ENCODE data around the gene TAF1D.
"Not testable (repeated sequence)": the region's sequence is repeated elsewhere in the genome, so short reads cannot be mapped to it uniquely, and the experiment has no call there.

The TAF1D gene, protein sequence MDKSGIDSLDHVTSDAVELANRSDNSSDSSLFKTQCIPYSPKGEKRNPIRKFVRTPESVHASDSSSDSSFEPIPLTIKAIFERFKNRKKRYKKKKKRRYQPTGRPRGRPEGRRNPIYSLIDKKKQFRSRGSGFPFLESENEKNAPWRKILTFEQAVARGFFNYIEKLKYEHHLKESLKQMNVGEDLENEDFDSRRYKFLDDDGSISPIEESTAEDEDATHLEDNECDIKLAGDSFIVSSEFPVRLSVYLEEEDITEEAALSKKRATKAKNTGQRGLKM

DNA sequence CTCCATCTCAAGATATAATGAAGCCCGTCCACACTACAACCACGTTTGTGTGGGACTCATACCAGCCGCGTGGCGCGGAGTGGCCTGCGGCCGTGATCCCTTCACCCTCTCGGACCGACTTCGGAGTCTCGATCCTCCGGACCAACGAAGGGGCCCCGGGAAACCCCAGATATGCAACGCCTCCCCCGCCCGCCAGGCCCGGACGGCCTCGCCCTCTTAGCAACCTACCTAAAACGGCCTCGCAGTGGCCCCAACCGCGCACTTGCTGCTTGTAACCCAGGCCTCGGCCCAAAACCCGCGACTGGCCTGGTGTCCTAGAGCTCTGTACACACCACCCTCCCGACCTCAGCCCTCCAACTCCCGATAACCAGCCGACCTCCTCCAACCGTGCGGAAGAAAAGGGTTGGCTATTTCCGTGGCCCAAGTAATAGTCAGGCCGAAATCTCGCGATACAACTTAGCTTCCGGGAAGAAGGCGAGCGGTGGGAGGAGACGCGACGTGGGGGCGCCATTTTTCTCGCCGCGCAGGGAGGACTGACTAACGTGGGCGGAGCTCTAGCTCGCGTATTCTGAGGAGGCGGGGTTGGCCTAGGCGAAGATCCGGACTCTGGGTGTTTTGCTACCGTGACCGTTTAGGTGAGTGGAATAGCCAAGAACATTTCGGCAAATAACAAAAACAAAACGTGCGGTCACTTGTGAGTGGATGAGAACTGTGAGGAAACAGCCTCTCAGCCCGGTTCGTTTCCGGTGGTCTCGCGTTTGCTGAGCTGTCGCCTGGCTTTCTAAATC is at the start of gene TAF1D, which contains the start of gene C11orf54:
TSS of gene TAF1D (minus strand) at position 402 of the 788 bp plus-strand sequence. CDS start 2,191 bp downstream, outside the sequence.
TSS of gene C11orf54 (plus strand) at position 579 of the 788 bp plus-strand sequence. CDS start 5,722 bp downstream, outside the sequence.
- DNase-seq (ENCODE audit: low read depth in 2 of 2): peak; percentile 88 to 91

- no peak for DNase-seq (ENCODE audit: low read depth in 2 of 2)
These were observed 43.7 kb upstream of the TAF1D start for GRCh38 chr11:93784935-93785360.

DNA sequence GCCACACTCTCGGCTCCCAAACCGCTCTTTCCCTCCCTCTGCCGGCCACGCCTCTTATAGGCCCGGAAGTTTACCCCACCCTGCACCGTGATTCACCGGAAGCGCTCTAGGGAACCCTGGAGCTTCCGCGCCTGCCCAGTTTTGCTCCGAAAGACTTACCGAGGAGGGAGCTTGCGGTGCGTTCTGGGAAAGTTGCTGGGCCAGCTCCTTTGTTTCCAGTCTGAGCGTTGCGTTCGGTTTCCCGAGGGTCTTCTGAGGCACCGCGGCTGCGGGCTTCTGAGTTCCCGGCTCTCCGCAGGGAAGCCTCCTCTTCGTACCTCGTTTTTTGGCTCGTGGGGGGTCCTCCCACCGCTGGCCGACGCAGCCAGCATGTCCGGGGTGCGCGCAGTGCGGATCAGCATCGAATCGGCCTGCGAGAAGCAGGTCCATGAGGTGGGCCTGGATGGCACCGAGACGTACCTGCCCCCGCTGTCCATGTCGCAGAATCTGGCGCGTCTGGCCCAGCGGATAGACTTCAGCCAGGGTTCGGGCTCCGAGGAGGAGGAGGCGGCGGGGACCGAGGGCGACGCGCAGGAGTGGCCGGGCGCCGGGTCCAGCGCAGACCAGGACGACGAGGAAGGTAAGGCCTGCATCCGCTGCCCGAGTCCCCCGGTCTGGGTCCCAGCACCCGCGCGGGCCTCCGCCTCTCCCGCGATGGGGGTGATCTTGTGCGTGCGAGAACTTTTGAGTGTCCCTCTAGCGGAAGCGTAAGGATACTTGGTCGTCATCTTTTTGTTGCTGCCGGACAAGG is 43.0 kb upstream of the TAF1D start, which contains the start of gene MED17:
TSS of gene MED17 (plus strand) at position 138 of the 790 bp plus-strand sequence. CDS start at position 370, 232 bp downstream.
- peak; percentile 71 to 80 for DNase-seq (ENCODE audit: low read depth in 2 of 2)

DNA sequence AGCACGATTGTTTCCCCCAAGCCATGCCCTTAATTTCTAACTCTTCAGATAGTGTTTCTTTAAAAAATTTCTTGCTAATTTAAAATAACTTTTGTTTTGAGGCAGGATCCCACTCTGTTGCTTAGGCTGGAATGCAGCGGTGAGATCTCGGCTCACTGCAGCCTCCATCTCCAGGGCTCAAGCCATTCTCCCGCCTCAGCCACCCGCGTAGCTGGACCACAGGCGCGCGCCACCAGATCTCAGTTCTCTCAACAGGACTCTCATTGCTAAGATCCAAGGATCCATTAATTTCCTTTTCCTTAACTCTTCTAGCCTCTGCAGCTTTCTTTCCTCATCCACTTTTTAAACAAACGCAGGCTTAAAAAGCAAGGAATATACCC is 42.5 kb upstream of the TAF1D start:
- DNase-seq (ENCODE audit: low read depth in 2 of 2): no peak

DNA sequence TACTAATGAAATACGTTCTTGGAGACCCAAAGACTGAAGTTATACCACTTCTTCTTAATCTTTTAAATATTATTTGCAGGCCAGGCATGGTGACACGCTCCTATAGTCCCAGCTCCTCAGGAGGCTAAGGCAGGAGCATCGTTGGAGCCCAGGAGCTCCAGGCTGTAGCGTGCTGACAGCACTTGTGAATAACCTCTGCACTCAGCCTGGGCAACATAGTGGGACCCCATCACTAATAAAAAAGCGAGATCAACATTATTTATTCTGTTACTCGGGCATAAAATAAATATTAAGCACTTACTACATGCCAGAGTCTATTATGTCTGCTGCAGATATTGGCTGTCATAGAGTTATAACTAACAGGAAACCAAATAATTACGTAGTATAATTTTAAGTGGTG is 42.1 kb upstream of the TAF1D start:
- no peak for DNase-seq (ENCODE audit: low read depth in 2 of 2)

- no peak for DNase-seq (ENCODE audit: low read depth in 2 of 2)
These were observed 34.0 kb upstream of the TAF1D start for GRCh38 chr11:93775289-93775688.

DNA sequence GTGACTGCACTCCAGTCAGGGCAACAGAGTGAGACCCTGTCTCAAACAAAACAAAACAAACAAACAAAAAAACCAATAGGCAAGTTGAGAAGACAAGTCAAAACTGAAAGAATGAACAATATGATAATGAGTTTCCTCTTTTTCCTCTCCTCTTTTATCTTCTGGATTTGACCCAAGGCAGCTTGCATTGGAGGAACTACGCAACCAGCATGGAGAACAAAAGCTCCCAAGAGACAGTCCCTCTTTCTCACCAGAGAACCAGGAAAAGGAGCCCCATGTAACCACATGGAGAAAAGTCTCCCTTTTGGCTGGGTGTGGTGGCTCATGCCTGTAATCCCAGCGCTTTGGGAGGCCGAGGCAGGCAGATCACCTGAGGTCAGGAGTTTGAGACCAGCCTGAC is 33.3 kb upstream of the TAF1D start:
- not testable (repeated sequence) for DNase-seq (ENCODE audit: low read depth in 2 of 2)

GRCh38 chr11:93773601-93774200 is 32.4 kb upstream of the TAF1D start:
- no peak for DNase-seq (ENCODE audit: low read depth in 2 of 2)

DNA sequence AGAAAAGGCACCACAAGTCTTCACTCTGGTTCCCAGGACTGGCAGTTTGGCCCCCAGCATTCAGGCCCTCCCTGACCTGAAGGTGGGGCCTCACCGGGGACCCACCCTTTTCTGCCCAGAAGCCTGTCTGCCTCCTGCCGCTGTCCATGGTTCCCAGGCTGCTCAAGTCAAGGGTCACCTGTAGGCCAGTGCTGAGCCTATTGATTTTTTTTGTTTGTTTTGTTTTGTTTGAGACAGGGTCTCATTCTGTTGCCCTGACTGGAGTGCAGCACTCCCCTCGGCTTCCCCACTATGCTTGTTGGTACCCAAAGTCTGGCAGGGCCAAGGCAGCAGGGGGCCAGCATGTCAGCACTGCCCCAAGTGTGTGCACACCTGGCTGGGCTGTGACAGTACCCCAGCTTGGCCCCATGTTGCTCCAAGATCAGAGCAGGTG is 31.8 kb upstream of the TAF1D start:
- no peak for DNase-seq (ENCODE audit: low read depth in 2 of 2)

- no peak for DNase-seq (ENCODE audit: low read depth in 2 of 2)
These were observed 30.8 kb upstream of the TAF1D start for GRCh38 chr11:93772123-93772522.

DNA sequence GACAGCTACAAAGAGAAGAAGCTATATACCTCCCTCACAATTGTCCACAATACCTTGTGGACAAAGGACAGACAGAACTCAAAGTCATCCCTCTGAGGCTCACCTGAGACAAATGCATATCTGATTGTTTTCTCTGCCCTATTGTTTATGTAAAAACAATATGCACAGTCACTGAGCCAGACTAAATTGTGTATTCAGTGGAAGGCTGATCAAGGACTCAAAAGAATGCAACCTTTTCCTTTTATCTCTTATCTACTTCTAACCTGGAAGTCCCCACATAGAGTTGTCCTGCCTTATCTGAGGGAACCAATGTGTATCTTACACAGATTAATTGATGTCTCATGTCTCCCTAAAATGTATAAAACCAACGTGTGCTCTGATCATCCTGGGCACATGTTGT is 28.9 kb upstream of the TAF1D start:
- no peak for DNase-seq (ENCODE audit: low read depth in 2 of 2)

DNA sequence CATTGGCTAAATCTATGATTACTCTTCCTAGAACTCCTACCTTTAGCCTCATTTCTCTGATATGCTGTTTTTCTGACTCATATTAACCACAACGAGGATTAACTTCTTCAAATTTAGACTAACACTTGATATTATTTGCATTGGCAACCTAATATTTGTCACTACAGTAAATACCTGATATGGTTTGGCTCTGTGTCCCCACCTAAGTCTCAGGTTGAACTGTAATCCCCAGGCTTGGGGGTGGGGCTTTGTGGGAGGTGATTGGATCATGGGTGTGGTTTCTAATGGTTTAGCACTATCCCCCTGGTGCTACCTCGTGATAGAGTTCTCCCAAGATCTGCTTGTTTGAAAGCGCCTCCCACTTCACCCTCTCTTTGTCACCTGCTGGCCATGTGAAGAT is 25.7 kb upstream of the TAF1D start:
- no peak for DNase-seq (ENCODE audit: low read depth in 2 of 2)

- DNase-seq (ENCODE audit: low read depth in 2 of 2): no peak
These were observed 25.2 kb upstream of the TAF1D start for GRCh38 chr11:93766504-93766903.

- no peak for DNase-seq (ENCODE audit: low read depth in 2 of 2)
These were observed 24.3 kb upstream of the TAF1D start for GRCh38 chr11:93765551-93765950.

DNA sequence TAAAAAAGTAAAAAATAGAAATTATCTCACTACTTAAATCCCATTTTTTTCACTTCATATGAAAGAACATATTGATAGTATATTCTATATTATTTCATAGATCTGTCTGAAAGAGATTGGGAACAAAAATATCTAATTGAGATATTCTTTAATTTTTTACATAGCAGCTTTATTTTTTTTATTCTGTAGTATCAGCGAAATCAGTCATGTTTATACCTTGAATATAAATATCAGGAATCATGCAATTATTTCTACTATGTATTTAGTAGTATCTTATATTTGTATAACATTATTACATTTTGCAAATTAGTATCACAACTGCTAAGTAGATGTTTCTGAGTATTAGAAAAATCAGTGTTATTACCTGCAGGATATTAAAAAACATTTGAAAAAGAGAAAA is 20.6 kb upstream of the TAF1D start:
- DNase-seq (ENCODE audit: low read depth in 2 of 2): no peak

DNA sequence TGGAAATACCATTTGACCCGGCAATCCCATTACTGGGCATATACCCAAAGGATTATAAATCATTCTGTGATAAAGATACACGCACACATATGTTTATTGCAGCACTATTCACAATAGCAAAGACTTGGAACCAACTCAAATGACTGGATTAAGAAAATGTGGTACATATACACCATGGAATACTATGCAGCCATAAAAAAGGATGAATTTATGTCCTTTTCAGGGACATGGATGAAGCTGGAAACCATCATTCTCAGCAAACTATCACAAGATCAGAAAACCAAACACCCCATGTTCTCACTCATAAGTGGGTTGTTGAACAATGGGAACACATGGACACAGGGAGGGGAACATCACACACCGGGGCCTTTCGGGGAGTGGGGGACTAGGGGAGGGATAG is 17.8 kb upstream of the TAF1D start:
- DNase-seq (ENCODE audit: low read depth in 2 of 2): not testable (repeated sequence)

- no peak for DNase-seq (ENCODE audit: low read depth in 2 of 2)
These were observed 16.9 kb upstream of the TAF1D start for GRCh38 chr11:93757924-93758865.

DNA sequence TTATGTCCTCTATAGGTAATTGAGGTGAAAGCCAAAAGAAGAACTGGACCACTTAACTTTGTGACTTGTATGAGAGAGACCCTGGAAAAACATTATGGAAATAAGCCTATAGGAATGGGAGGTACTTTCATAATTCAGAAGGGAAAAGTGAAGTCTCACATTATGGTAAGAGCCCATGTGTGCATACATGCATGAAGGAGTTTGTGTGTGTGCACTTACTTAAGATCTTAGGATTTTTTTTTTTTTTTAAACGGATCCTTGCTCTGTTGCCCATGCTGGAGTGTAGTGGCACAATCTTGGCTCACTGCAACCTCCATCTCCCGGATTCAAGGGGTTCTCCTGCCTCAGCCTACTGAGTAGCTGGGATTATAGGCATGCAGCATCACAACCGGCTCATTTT is 16.0 kb upstream of the TAF1D start:
- no peak for DNase-seq (ENCODE audit: low read depth in 2 of 2)

DNA sequence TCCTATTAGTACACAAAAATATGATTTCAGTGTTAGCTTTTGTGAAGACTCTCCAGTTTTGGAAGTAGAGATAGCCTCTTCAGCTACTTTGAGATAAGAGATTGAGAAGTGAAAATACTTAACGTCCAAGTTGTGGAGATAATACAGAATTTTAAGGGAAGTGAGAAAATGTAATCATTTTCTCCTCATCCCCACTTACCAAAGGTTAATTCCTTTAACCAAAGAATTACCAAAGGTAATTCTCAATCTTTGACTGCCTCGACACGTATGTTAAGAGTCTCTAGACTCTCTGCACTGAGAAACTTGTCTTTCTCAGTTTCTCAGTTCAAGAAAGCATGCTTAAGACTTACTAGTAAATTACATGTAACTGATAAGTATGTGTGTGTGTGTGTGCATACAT is 15.5 kb upstream of the TAF1D start:
- DNase-seq (ENCODE audit: low read depth in 2 of 2): no peak

- no peak for DNase-seq (ENCODE audit: low read depth in 2 of 2)
These were observed 11.9 kb upstream of the TAF1D start for GRCh38 chr11:93753241-93753640.

- no peak for DNase-seq (ENCODE audit: low read depth in 2 of 2)
These were observed 9.7 kb upstream of the TAF1D start for GRCh38 chr11:93751001-93751400.

Measured in stimulated activated CD8-positive, alpha-beta memory T cell treated with anti-CD3 and anti-CD28 coated beads, Interleukin-15, amount 100 ng/mL, for 4 hours (primary cell).